K562 (cell line): ENCODE results near the gene CAPS. TPM values are rescaled to one million over a fixed set of nuclear protein-coding genes. Genes with fewer than 3 reads are reported as not detected.
A peak's percentile ranks its signal among the peaks of the same experiment; 100 is the strongest.

Source experiments
- AFF1 ChIP-seq, 2 experiments: fragments of 450-650 bp; IDR thresholded peaks; 2 replicates each; pipeline ENCODE4 v1.6.1; 2018; ENCODE audit warnings: mild to moderate bottlenecking in 2 of 2, low read depth in 1 of 2; ENCODE audit not compliant: partially characterized antibody in 2 of 2
- ETV1 ChIP-seq: fragments of 450-650 bp; conservative IDR thresholded peaks from 2 replicates; pipeline ENCODE4 v1.6.1; 2016; ENCODE audit warnings: missing genetic modification characterization, control low read depth, low read depth, missing compliant biosample characterization
- FIP1L1 ChIP-seq: fragments of 200-400 bp; formaldehyde crosslinking; IDR thresholded peaks from 2 replicates; pipeline ENCODE4 v1.6.1; 2018; ENCODE audit warnings: mild to moderate bottlenecking, low read depth, low read length; ENCODE audit not compliant: poor library complexity, severe bottlenecking
- KAT7 ChIP-seq: sonication (generic); formaldehyde crosslinking; IDR thresholded peaks from 2 replicates; pipeline ENCODE4 v1.8.0; 2022; ENCODE audit warnings: missing genetic modification reagents, mild to moderate bottlenecking, borderline replicate concordance
- NRF1 ChIP-seq, 2 experiments: fragments of 450-650 bp; IDR thresholded peaks in 1 of 2; conservative IDR thresholded peaks in 1 of 2; 2 replicates each; pipeline ENCODE4 v1.6.1; 2014; ENCODE audit warnings: mild to moderate bottlenecking in 2 of 2
- PTBP1 ChIP-seq: fragments of 200-400 bp; formaldehyde crosslinking; IDR thresholded peaks from 2 replicates; pipeline ENCODE4 v1.6.1; 2017; ENCODE audit warnings: low read depth, low read length
- RBM15 ChIP-seq: fragments of 200-400 bp; formaldehyde crosslinking; IDR thresholded peaks from 2 replicates; pipeline ENCODE4 v1.6.1; 2018; ENCODE audit warnings: mild to moderate bottlenecking, low read length, moderate library complexity; ENCODE audit not compliant: insufficient read depth
- SNIP1 ChIP-seq: fragments of 450-650 bp; IDR thresholded peaks from 2 replicates; pipeline ENCODE4 v1.7.1; 2017; ENCODE audit warnings: low read depth, mild to moderate bottlenecking
- UBTF ChIP-seq, 2 experiments: IDR thresholded peaks; 2 replicates each; pipeline ENCODE4 v1.6.1; 2012; ENCODE audit warnings: improper control_type of control experiment in 2 of 2, low read depth in 2 of 2, low read length in 2 of 2, borderline replicate concordance in 1 of 2
- ZNF431 ChIP-seq: sonication (generic); formaldehyde crosslinking; IDR thresholded peaks from 2 replicates; pipeline ENCODE4 v1.8.0; 2022; ENCODE audit warnings: mild to moderate bottlenecking, missing genetic modification reagents
- ZSCAN32 ChIP-seq: fragments of 450-650 bp; formaldehyde crosslinking; IDR thresholded peaks from 2 replicates; pipeline ENCODE4 v1.4.0; 2020; ENCODE audit warnings: mild to moderate bottlenecking, moderate library complexity
- polyA plus RNA-seq, 8 experiments: library from polyadenylated mRNA; depleted of rRNA in 4 of 8; stranded (reverse) in 5 of 8; unstranded in 3 of 8; fragments of >200 nt; fragmentation: Nextera tagmentation in 2 of 8; fragmentation: Illumina TruSeq in 1 of 8; extraction: Ambion mirVana in 2 of 8; extraction: Trizol in 1 of 8; gene quantifications; 2 replicates each; pipeline versions ENCODE4 v1.2.1 to v1.2.3, GENCODE V29; 2011 to 2014; ENCODE audit warnings: inconsistent platforms in 1 of 8, missing spikeins in 1 of 8
- total RNA-seq, 7 experiments: library from RNA; depleted of rRNA in 6 of 7; stranded (reverse); fragments of >200 nt in 6 of 7; fragmentation: Illumina TruSeq in 2 of 7; extraction: Trizol in 2 of 7; gene quantifications; 2 replicates each; pipeline versions ENCODE4 v1.2.1 to v1.2.3, GENCODE V29; 2011 to 2021; ENCODE audit warnings: low replicate concordance in 1 of 7

The CAPS gene
- total and polyA plus RNA-seq, 9 of the 15 experiments (the other 6 are each of a cell fraction or from before 2014, with no cell fraction given): 0.15 to 4.0 (median 0.91) TPM

- TF ChIP-seq AFF1 (IDR thresholded peaks at IDR 0.05; ENCODE audit: low read depth in 1 of 2, partially characterized antibody in 2 of 2) (no peak), SNIP1 (no peak), KAT7 (CRISPR knock-in tag) (0 out of 2 replicates have a peak, but pooled peaks have one; percentile 8), ZNF431 (CRISPR knock-in tag) (no peak), RBM15 (no peak), FIP1L1 (no peak), NRF1 (conservative IDR thresholded peaks at IDR 0.05 in 1 of 2, IDR thresholded peaks at IDR 0.05 in 1 of 2) (no peak), UBTF (IDR thresholded peaks at IDR 0.05; ENCODE audit: borderline replicate concordance in 1 of 2, low read depth in 2 of 2, low read length in 2 of 2) (no peak), ZSCAN32 (no peak), ETV1 (tag) (0 out of 2 replicates have a peak, but pooled peaks have one; percentile 24), PTBP1 (no peak)
Measured at GRCh38 chr19:5905114-5905778, 8.8 kb upstream of the CAPS start (continued).
